Ovary (tissue), 3 donors: ENCODE measurements around the gene DNAI2.

Experiments used
- CTCF ChIP-seq, 3 donors: fragments of 450-650 bp in 2 of 3; fragments of 200-600 bp in 1 of 3; IDR thresholded peaks; one replicate each; pipeline versions ENCODE4 v1.5.1 to v1.8.0; 2016 to 2022; ENCODE audit warnings: antibody characterized with exemption in 3 of 3, mild to moderate bottlenecking in 1 of 3
- EP300 ChIP-seq: sonication (generic); formaldehyde crosslinking; IDR thresholded peaks from one replicate; pipeline ENCODE4 v1.6.1; 2017; ENCODE audit warnings: antibody characterized with exemption
- POLR2A ChIP-seq: fragments of 450-650 bp; IDR thresholded peaks from one replicate; pipeline ENCODE4 v1.6.1; 2017; ENCODE audit warnings: antibody characterized with exemption, mild to moderate bottlenecking, moderate library complexity
- donor health status: DM: no; HTN: no; CAD: no.

DNA sequence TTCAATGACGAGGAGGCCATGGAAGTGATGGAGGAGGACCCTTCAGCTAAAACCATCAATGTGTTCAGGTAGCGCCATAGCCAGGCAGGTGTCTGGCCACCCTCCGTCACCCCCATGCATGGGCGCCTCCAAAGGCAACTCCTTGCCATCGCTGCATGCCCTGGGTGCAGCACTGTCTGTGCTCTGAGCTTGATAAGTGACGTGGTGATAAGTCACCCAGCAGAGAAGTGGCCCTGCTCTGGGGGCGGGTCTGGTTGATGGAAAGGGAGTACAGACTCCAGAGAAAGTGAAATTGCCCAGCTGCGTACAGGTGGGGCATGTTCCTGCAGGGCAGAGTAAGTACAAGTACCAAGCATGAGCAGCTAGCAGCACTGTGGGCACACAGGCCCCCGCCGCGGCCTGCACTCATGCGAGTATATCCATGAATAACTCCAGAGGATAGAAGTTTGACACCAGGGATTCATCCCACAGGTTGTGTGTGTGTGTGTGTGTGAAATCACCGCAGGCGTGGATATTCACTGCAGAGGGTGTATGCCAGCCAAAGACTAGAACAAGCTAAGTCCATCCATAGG is 13.1 kb downstream of the DNAI2 start:
- TF ChIP-seq CTCF (IDR thresholded peaks at IDR 0.05), result no peak
- no peak for TF ChIP-seq POLR2A
- TF ChIP-seq EP300, result no peak
